Ascending aorta (tissue), 2 donors: Measurements from ENCODE around the gene DDX24. TPM values are rescaled to one million over a fixed set of nuclear protein-coding genes. Genes with fewer than 3 reads are reported as not detected.

Experiments
- DNase-seq, 2 donors: peaks; one replicate each; pipeline ENCODE4 v3.0.0-alpha.2; 2019; ENCODE audit warnings: low spot score in 2 of 2
- H3K27ac ChIP-seq, 2 donors: fragments of 200-600 bp; sonication (generic); one replicate each; pipeline ENCODE4 v1.5.1; 2016 to 2017; ENCODE audit warnings: mild to moderate bottlenecking in 1 of 2
- H3K27me3 ChIP-seq: fragments of 200-600 bp; sonication (generic); one replicate; pipeline ENCODE4 v1.5.1; 2017
- H3K36me3 ChIP-seq, 2 donors: fragments of 200-600 bp; sonication (generic); one replicate each; pipeline ENCODE4 v1.5.1; 2016
- H3K4me1 ChIP-seq, 2 donors: fragments of 200-600 bp; sonication (generic); one replicate each; pipeline ENCODE4 v1.5.1; 2016 to 2017; ENCODE audit warnings: mild to moderate bottlenecking in 1 of 2
- H3K4me3 ChIP-seq, 2 donors: fragments of 200-600 bp; sonication (generic); one replicate each; pipeline ENCODE4 v1.5.1; 2016 to 2017; ENCODE audit warnings: mild to moderate bottlenecking in 1 of 2
- H3K9me3 ChIP-seq, 2 donors: fragments of 200-600 bp; sonication (generic); one replicate each; pipeline ENCODE4 v1.5.1; 2016
- CTCF ChIP-seq, 3 experiments: fragments of 200-600 bp in 2 of 3; fragments of 450-650 bp in 1 of 3; sonication (generic) in 2 of 3; IDR thresholded peaks; one replicate each; pipeline ENCODE4 v1.5.1; 2016 to 2019; ENCODE audit warnings: antibody characterized with exemption in 3 of 3, mild to moderate bottlenecking in 1 of 3, moderate library complexity in 1 of 3
- intact Hi-C: fragments of 100-400 bp; cut with DNase I; formaldehyde crosslinking; loops from one replicate; pipeline ENCODE4 v1.15.1; 2023
- total RNA-seq: library from RNA; depleted of rRNA; stranded (reverse); fragments of >200 nt; gene quantifications from one replicate; pipeline ENCODE4 v1.1.0, GENCODE V29; 2016

The DDX24 gene
- total RNA-seq, 1 donor from 2014 or later, result 104 TPM

GRCh38 chr14:94051115-94051514 lies 29.9 kb downstream of the DDX24 start:
- peak in 1 of 2 donors; percentile 58 for DNase-seq
- Histone ChIP-seq H3K4me3 (no peak overlapping the region), H3K36me3 (peaks cover 98 to 99% of the 10 kb centered on the region in 2 donors), H3K27me3 (no peaks in the 10 kb centered on the region), H3K27ac (no peak overlapping the region), H3K9me3 (no peaks in the 10 kb centered on the region), H3K4me1 (no peaks in the 10 kb centered on the region)
- intact Hi-C loops, result loop anchor here (5.0 kb wide), 1 partner anchor 86 kb away; no protein-coding TSS in a partner anchor
- peak in 2 of 3 experiments; percentile 12 to 29 for TF ChIP-seq CTCF (IDR thresholded peaks at IDR 0.05)

DNA sequence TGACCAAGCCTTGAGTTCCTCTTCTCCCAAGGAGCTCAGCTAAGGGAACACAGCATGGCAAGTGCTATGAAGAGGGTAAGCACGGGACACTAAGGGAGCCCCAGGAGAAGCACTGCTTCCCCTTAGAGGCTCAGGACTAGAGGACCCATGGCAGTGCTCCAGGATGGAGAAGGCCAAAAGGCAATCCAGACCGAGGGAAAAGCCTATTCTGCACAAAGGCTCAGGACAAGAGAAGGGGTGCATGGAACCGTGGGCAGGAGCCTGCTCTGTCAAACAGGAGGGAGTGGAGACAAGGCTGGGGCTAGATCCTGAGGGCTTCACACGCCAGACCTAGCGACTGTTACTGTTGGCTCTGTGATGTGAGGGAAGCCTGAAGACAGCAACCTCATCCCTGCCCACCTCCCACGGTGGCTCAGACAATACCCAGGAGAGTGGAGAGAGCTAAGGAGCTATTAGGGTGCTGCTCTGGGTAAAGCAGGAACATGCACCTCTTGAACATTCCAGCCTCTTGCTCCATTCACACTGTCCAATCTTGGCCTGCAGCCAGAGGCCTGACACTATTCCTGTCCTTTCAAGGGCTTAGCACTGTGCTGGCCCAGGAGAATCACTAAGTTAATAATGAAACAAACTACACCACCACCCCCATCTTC lies 30.6 kb downstream of the DDX24 start:
- intact Hi-C loops, result loop anchor here (5.0 kb wide), 1 partner anchor 87 kb away; no protein-coding TSS in a partner anchor
- H3K27me3 ChIP-seq, result no peaks in the 10 kb centered on the region

DNA sequence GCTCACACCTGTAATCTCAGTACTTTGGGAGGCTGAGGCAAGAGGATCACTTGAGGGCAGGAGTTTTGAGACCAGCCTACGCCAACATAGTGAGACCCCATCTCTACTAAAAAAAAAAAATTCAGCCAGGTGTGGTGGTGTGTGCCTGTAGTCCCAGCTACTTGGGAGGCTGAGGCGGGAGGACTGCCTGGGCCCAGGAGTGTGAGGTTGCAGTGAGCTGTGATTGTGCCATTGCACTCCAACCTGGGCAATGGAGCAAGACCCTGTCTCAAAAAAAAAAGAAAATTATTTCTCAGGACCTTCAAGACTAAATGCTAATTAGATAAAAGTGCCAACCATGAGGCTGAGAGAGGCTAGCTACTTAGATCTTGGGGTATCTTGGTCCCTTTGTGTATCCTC lies 31.4 kb downstream of the DDX24 start:
- TF ChIP-seq CTCF (IDR thresholded peaks at IDR 0.05), result no peak

More for the DNA sequence above, 30.6 kb downstream of the DDX24 start:
- Histone ChIP-seq H3K36me3 (peaks cover 91 to 99% of the 10 kb centered on the region in 2 donors), H3K27ac (no peak overlapping the region), H3K4me3 (no peak overlapping the region), H3K9me3 (no peaks in the 10 kb centered on the region), H3K4me1 (no peaks in the 10 kb centered on the region)
- no peak for TF ChIP-seq CTCF (IDR thresholded peaks at IDR 0.05)
- DNase-seq, result peak in 1 of 2 donors; percentile 52

DNA sequence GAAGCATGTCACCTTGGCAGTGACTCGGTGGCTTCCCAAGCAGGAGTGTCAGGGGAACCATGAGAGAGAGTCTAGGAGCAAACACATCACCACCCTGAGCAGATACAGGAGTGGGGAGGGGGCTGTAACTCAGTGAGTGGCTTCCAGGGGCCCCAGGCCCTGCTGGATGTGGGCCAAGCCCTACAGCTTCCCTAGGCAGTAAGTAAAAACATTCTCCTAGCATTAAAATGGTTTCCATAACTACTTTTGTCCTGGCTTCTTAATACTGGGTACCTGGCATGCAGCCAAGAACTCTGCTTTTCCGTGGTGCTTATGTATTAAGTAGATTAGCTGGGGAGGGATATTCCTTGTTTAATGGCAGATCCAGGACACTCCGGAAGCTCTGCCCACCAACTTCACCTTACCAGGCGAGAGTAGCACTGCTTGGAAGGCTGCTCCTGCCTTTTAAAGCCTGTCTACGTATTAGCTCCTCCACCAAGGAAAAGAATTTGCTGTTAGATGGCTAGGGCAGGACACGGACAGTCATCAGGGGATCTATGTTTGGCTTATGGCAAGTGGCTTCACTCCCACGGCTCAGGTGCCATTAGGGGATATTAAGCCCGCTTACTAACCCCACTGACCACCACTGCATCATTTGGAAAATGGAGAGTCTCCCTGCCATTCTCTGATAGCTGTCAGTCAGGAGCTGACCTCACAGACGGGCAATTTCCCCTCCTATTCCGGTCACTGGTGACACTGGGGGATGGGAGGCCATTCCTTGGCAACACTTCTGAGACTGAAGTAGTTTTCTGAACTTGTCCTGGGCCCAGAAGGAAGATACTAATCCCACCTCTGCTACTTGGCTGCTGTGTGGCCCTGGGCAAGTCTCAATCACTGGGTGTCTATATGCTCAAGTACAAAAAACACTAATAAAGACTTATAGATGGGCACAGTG lies 32.0 kb downstream of the DDX24 start:
- no peak for TF ChIP-seq CTCF (IDR thresholded peaks at IDR 0.05)

More for the DNA sequence above, 31.4 kb downstream of the DDX24 start:
- no peak overlapping the region for H3K4me3 ChIP-seq
- DNase-seq, result peak in 1 of 2 donors; percentile 27
- H3K27ac ChIP-seq, result no peak overlapping the region
- peaks cover 84 to 98% of the 10 kb centered on the region in 2 donors for H3K36me3 ChIP-seq
- no peaks in the 10 kb centered on the region for H3K4me1 ChIP-seq
- intact Hi-C loops, result loop anchor here (5.0 kb wide), 1 partner anchor 88 kb away; no protein-coding TSS in a partner anchor
- no peaks in the 10 kb centered on the region for H3K9me3 ChIP-seq
- no peaks in the 10 kb centered on the region for H3K27me3 ChIP-seq

GRCh38 chr14:94047581-94047980 lies 33.4 kb downstream of the DDX24 start:
- H3K36me3 ChIP-seq, result peaks cover 65 to 86% of the 10 kb centered on the region in 2 donors
- no peak for TF ChIP-seq CTCF (IDR thresholded peaks at IDR 0.05)

More for the DNA sequence above, 32.0 kb downstream of the DDX24 start:
- intact Hi-C loops, result no loop called here
- no peak overlapping the region for H3K27ac ChIP-seq
- no peaks in the 10 kb centered on the region for H3K9me3 ChIP-seq
- peaks cover 77 to 98% of the 10 kb centered on the region in 2 donors for H3K36me3 ChIP-seq
- DNase-seq, result peak in 1 of 2 donors; percentile 59
- H3K4me3 ChIP-seq, result no peak overlapping the region
- no peaks in the 10 kb centered on the region for H3K4me1 ChIP-seq
- H3K27me3 ChIP-seq, result no peaks in the 10 kb centered on the region

More at GRCh38 chr14:94047581-94047980, 33.4 kb downstream of the DDX24 start:
- Histone ChIP-seq H3K27ac (no peak overlapping the region), H3K9me3 (no peaks in the 10 kb centered on the region), H3K4me3 (no peak overlapping the region), H3K27me3 (no peaks in the 10 kb centered on the region), H3K4me1 (no peaks in the 10 kb centered on the region)
- intact Hi-C loops, result no loop called here
- peak in 1 of 2 donors; percentile 28 for DNase-seq
